GM19025 (cell line): ENCODE results near the gene PCDHGA2.
"Not testable (repeated sequence)": the region's sequence is repeated elsewhere in the genome, so short reads cannot be mapped to it uniquely, and the experiment has no call there.

Experiments
- ATAC-seq: cut with Tn5 transposase; IDR thresholded peaks from one replicate; pipeline ENCODE4 v1.9.1; 2021; ENCODE audit warnings: mild to moderate bottlenecking, low read depth, moderate library complexity; ENCODE audit not compliant: unreplicated experiment

Gene PCDHGA2

GRCh38 chr5:141345327-141345726 is 6.8 kb downstream of the PCDHGA2 start:
- ATAC-seq = no peak

GRCh38 chr5:141346017-141346416 is 7.5 kb downstream of the PCDHGA2 start:
- ATAC-seq = not testable (repeated sequence)

GRCh38 chr5:141349917-141350619 is 11.5 kb downstream of the PCDHGA2 start, which contains the start of gene PCDHGB1:
PCDHGB1 (plus strand) TSS chr5:141350099; CDS start chr5:141350261, 162 bp downstream.
- ATAC-seq = no peak

- ATAC-seq = no peak
Measured at GRCh38 chr5:141351591-141351990, 13.0 kb downstream of the PCDHGA2 start.

GRCh38 chr5:141354900-141355469 is 16.4 kb downstream of the PCDHGA2 start, which contains the start of gene PCDHGA4:
PCDHGA4 (plus strand) TSS chr5:141355021; CDS start chr5:141355108, 87 bp downstream.
- no peak for ATAC-seq

GRCh38 chr5:141355641-141356040 is 17.1 kb downstream of the PCDHGA2 start:
- ATAC-seq = no peak

- ATAC-seq = no peak
Measured at GRCh38 chr5:141356133-141356532, 17.6 kb downstream of the PCDHGA2 start.

- ATAC-seq = no peak
Measured at GRCh38 chr5:141356950-141357349, 18.4 kb downstream of the PCDHGA2 start.

- ATAC-seq = no peak
Measured at GRCh38 chr5:141359790-141360426, 21.3 kb downstream of the PCDHGA2 start, which contains the start of gene PCDHGB2. PCDHGB2 (plus strand) TSS chr5:141359994; CDS start chr5:141360136, 142 bp downstream.

GRCh38 chr5:141360685-141361084 is 22.1 kb downstream of the PCDHGA2 start:
- ATAC-seq = no peak

GRCh38 chr5:141362719-141363118 is 24.2 kb downstream of the PCDHGA2 start:
- no peak for ATAC-seq

- no peak for ATAC-seq
Measured at GRCh38 chr5:141363952-141364660, 25.5 kb downstream of the PCDHGA2 start, which contains the start of gene PCDHGA5. PCDHGA5 (plus strand) TSS chr5:141364162; CDS start chr5:141364331, 169 bp downstream.

- no peak for ATAC-seq
Measured at GRCh38 chr5:141366016-141366896, 27.7 kb downstream of the PCDHGA2 start.

- no peak for ATAC-seq
Measured at GRCh38 chr5:141369994-141370848, 31.7 kb downstream of the PCDHGA2 start, which contains the start of gene PCDHGB3. PCDHGB3 (plus strand) TSS chr5:141370242; CDS start chr5:141370395, 153 bp downstream.

- no peak for ATAC-seq
Measured at GRCh38 chr5:141371572-141372475, 33.3 kb downstream of the PCDHGA2 start.

- no peak for ATAC-seq
Measured at GRCh38 chr5:141373673-141374317, 35.2 kb downstream of the PCDHGA2 start, which contains the start of gene PCDHGA6. PCDHGA6 (plus strand) TSS chr5:141373891; CDS start chr5:141374084, 193 bp downstream.

- ATAC-seq = no peak
Measured at GRCh38 chr5:141374627-141375026, 36.1 kb downstream of the PCDHGA2 start.
